Thyroid gland (tissue), 4 donors: ENCODE results near the gene USP34. TPM values are rescaled to one million over a fixed set of nuclear protein-coding genes. Genes with fewer than 3 reads are reported as not detected.

Source experiments
- DNase-seq, 2 donors: peaks; one replicate each; pipeline ENCODE4 v3.0.0-alpha.2; 2019
- H3K27ac ChIP-seq, 3 donors: fragments of 200-600 bp; sonication (generic); 1 replicate in 2 of 3; 2 replicates in 1 of 3; pipeline ENCODE4 v1.5.1; 2016 to 2019; ENCODE audit warnings: mild to moderate bottlenecking in 1 of 3, moderate library complexity in 1 of 3
- H3K27me3 ChIP-seq: fragments of 200-600 bp; sonication (generic); one replicate; pipeline ENCODE4 v1.5.1; 2019
- H3K36me3 ChIP-seq, 2 donors: fragments of 200-600 bp; sonication (generic); one replicate each; pipeline ENCODE4 v1.5.1; 2016 to 2019
- H3K4me1 ChIP-seq, 2 donors: fragments of 200-600 bp; sonication (generic); one replicate each; pipeline ENCODE4 v1.5.1; 2017 to 2019
- H3K4me3 ChIP-seq, 3 donors: fragments of 200-600 bp; sonication (generic); replicated peaks in 1 of 3; 1 replicate in 2 of 3; 2 replicates in 1 of 3; pipeline ENCODE4 v1.5.1; 2016; ENCODE audit warnings: mild to moderate bottlenecking in 1 of 3
- H3K9me3 ChIP-seq: fragments of 200-600 bp; sonication (generic); one replicate; pipeline ENCODE4 v1.5.1; 2017
- CTCF ChIP-seq, 6 experiments: fragments of 200-600 bp in 3 of 6; fragments of 450-650 bp in 3 of 6; sonication (generic) in 3 of 6; IDR thresholded peaks; one replicate each; pipeline ENCODE4 v1.5.1; 2016 to 2019; ENCODE audit warnings: antibody characterized with exemption in 6 of 6, mild to moderate bottlenecking in 2 of 6, inconsistent platforms in 1 of 6, moderate library complexity in 1 of 6
- POLR2A ChIP-seq, 2 donors: fragments of 450-650 bp; IDR thresholded peaks; one replicate each; pipeline ENCODE4 v1.6.1; 2017; ENCODE audit warnings: antibody characterized with exemption in 2 of 2, mild to moderate bottlenecking in 2 of 2, moderate library complexity in 1 of 2
- WGBS, 2 donors: methylation state at CpG; one replicate each; pipeline ENCODE4 v1.1.5; 2017; 5-methylcytosine and 5-hydroxymethylcytosine counted together
- intact Hi-C: fragments of 100-400 bp; cut with DNase I; formaldehyde crosslinking; loops from one replicate; pipeline ENCODE4 v1.15.1; 2023
- total RNA-seq, 4 donors: library from RNA; depleted of rRNA; stranded (reverse); fragments of >200 nt; gene quantifications; one replicate each; pipeline ENCODE4 v1.2.3, GENCODE V29; 2016

Gene USP34
- total RNA-seq, result 100 to 1,000 TPM; 171 to 271 (median 231) TPM

DNA sequence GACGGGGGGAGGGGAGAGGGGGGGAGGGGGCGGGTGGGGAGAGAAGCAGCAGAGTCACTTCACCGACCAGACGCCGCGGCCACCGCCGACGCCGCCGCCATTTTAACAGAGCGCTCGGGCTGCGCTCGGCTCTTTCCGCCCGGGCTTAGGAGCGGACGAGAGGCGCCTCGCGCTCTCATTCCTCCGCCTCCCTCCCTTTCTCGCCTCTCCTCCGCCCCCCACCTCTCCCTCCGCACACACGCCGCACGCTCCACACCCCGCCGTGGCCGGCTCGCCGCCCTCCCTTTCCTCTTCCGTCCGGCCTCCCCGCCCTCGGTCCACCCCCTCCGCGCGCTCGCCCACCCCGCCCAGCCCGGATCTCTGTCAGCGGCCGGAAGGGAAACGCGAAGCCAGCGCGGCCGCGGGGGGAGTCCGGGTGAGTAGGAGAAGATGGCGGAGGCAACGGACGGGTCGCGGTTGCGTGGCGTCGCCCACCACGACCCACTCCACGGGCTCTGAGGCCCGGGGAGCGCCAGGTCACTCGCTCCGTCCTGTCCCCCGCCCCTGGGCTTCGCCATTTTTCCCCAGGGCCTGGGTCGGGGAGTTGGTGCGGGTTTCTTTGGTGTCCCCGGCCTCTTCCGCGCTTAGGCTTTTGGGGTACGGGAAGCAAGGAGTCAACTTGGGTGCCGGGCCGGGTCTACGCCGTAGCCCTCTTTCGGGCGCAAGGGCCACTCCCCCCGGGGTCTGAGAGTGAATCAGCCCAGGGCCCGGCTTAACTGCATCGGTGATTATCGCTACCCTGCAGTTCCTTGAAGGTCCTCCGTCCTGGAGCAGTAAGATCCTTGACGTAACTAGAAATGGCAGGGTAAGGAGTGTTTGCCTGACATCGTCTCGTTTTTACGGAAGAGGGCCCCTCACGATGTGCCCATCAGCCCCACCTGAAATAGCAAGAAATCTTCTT lies at the start of gene USP34:
Gene USP34 (minus strand): TSS at position 123 of the 940 bp plus-strand sequence. CDS start 395 bp downstream, outside the sequence.
- 0 to 1% methylated on average over 38 to 56 of the region's 91 CpGs for WGBS, 2 donors

DNA sequence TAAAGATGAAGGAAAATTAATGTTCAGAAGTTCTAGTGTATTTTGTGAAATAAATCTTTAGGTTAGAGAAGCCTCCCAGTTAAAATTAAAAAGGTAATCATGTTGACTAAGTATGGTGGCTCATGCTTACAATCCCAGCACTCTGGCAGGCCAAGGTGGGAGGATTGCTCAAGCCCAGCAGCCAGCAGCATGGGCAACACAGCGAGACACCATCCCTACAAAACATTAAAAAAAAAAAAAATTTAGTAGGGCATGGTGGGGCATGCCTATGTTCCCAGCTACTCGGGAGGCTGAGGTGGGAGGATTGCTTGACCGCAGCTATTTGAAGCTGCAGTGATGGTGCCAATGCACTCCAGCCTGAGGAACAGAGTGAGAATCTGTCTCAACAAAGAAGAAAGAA lies 49.4 kb upstream of the USP34 start:
- H3K9me3 ChIP-seq, result no peaks in the 10 kb centered on the region
- no peak overlapping the region for H3K27ac ChIP-seq
- peaks cover 0 to 20% of the 10 kb centered on the region in 2 donors for H3K36me3 ChIP-seq
- no peaks in the 10 kb centered on the region for H3K27me3 ChIP-seq
- no peak overlapping the region for H3K4me3 ChIP-seq
- intact Hi-C loops, result no loop called here
- no peaks in the 10 kb centered on the region for H3K4me1 ChIP-seq
- WGBS, 2 donors, result 94 to 96% methylated on average over 3 of the region's 3 CpGs
- TF ChIP-seq CTCF (IDR thresholded peaks at IDR 0.05) (no peak), POLR2A (IDR thresholded peaks at IDR 0.05) (no peak)
- DNase-seq, result no peak

More for the DNA sequence above, at the start of gene USP34:
- intact Hi-C loops, result loop anchor here (10.0 kb wide), 1 partner anchor 64 kb away; the partner anchor contains the start of gene XPO1
- Histone ChIP-seq H3K4me3 (peak within 1 kb of the TSS; percentile 53 to 89 (median 84)), H3K27ac (peak within 1 kb of the TSS; percentile 82 to 99 (median 96)), H3K36me3 (no peaks in the 10 kb centered on the region), H3K27me3 (no peaks in the 10 kb centered on the region), H3K4me1 (peaks cover 11 to 15% of the 10 kb centered on the region in 2 donors), H3K9me3 (no peaks in the 10 kb centered on the region)
- TF ChIP-seq CTCF (IDR thresholded peaks at IDR 0.05), result peak in 1 of 6 experiments; percentile 16
- peak in 1 of 2 donors; percentile 87 for TF ChIP-seq POLR2A (IDR thresholded peaks at IDR 0.05)
- DNase-seq, result peak; percentile 94 to 95

- TF ChIP-seq CTCF (IDR thresholded peaks at IDR 0.05), result no peak
- no peak overlapping the region for H3K27ac ChIP-seq
- 73 to 76% methylated on average over 12 of the region's 12 CpGs for WGBS, 2 donors
- intact Hi-C loops, result no loop called here
- DNase-seq, result peak; percentile 20 to 46
- H3K36me3 ChIP-seq, result peaks cover 5 to 16% of the 10 kb centered on the region in 2 donors
- H3K9me3 ChIP-seq, result no peaks in the 10 kb centered on the region
- H3K27me3 ChIP-seq, result no peaks in the 10 kb centered on the region
- no peak overlapping the region for H3K4me3 ChIP-seq
- no peaks in the 10 kb centered on the region for H3K4me1 ChIP-seq
Measured at GRCh38 chr2:61512768-61513398, 42.0 kb upstream of the USP34 start.

- Histone ChIP-seq H3K36me3 (peaks cover 5 to 12% of the 10 kb centered on the region in 2 donors), H3K4me3 (no peak overlapping the region), H3K9me3 (no peaks in the 10 kb centered on the region), H3K27me3 (no peaks in the 10 kb centered on the region), H3K27ac (no peak overlapping the region), H3K4me1 (no peaks in the 10 kb centered on the region)
- intact Hi-C loops, result no loop called here
- DNase-seq, result no peak
- WGBS, 2 donors, result 94 to 95% methylated on average over 19 of the region's 19 CpGs
- no peak for TF ChIP-seq CTCF (IDR thresholded peaks at IDR 0.05)
- TF ChIP-seq POLR2A (IDR thresholded peaks at IDR 0.05), result no peak
Measured at GRCh38 chr2:61510674-61511671, 40.1 kb upstream of the USP34 start.
